Esophagus muscularis mucosa (tissue), 3 donors: ENCODE results near the gene GYPE.
"Not testable (repeated sequence)": the region's sequence is repeated elsewhere in the genome, so short reads cannot be mapped to it uniquely, and the experiment has no call there.

Experiments
- CTCF ChIP-seq, 3 experiments: fragments of 200-600 bp in 2 of 3; fragments of 450-650 bp in 1 of 3; sonication (generic) in 2 of 3; IDR thresholded peaks; one replicate each; pipeline ENCODE4 v1.5.1; 2017 to 2019; ENCODE audit warnings: antibody characterized with exemption in 3 of 3, mild to moderate bottlenecking in 2 of 3, moderate library complexity in 1 of 3
- POLR2A ChIP-seq: fragments of 450-650 bp; IDR thresholded peaks from one replicate; pipeline ENCODE4 v1.6.1; 2017; ENCODE audit warnings: antibody characterized with exemption, moderate library complexity, mild to moderate bottlenecking, low read depth

GRCh38 chr4:143829239-143829620 is 76.1 kb downstream of the GYPE start:
- TF ChIP-seq CTCF (IDR thresholded peaks at IDR 0.05); POLR2A: not testable (repeated sequence)
